ENCODE results near the gene INHBB. TPM values are rescaled to one million over a fixed set of nuclear protein-coding genes. Genes with fewer than 3 reads are reported as not detected.

The INHBB gene
- polyA plus RNA-seq, 2 of the 4 experiments (the other 2 are of a cell fraction): 7.2 to 25.3 TPM

DNA sequence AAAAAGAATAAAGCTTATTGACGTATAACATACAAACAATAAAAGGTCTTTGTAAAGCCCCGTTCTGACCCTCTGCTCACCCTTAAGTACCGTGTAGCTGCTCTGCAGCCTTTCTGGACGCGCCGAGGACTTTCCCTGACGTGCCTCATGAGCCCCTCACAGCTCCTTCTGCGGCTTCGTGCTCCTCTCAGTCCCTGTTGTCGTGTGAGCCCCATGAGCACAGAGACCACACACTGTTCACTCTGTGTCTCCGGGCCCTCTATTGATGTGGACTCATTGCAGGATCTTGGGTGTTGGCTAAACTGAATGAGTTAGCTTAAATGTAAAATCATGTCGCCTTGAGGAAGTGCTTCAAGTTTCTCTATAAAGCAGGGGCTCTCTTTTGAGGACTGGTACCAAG lies 43.6 kb upstream of the INHBB start:
- Histone ChIP-seq H3K4me1 (no peaks in the 10 kb centered on the region), H3K4me3 (no peak overlapping the region), H3K27ac (no peak overlapping the region), H3K9me3 (no peaks in the 10 kb centered on the region), H3K4me2 (no peak overlapping the region)
- FAIRE-seq (no peak), DNase-seq (ENCODE audit: low read depth in 1 of 2, low spot score in 1 of 2) (no peak), ATAC-seq (no peak)
- CTCF ChIA-PET: interaction anchor here (0.6 to 3.8 kb wide), 5 partner anchors 10 to 113 kb away, joined by 3 to 25 read pairs (median 3); no protein-coding TSS in a partner anchor
- POLR2A ChIA-PET: no interaction called here
- TF ChIP-seq CHD4 (IDR thresholded peaks at IDR 0.05; ENCODE audit: borderline replicate concordance): no peak
- TF ChIP-seq BHLHE40 (IDR thresholded peaks at IDR 0.05; ENCODE audit: low read depth, low read length): no peak
- TF ChIP-seq POLR2A (IDR thresholded peaks at IDR 0.05; ENCODE audit: low read length): no peak
- TF ChIP-seq RAD21 (conservative IDR thresholded peaks at IDR 0.05 in 1 of 2, IDR thresholded peaks at IDR 0.05 in 1 of 2): no peak
- TF ChIP-seq, protein P1, sequence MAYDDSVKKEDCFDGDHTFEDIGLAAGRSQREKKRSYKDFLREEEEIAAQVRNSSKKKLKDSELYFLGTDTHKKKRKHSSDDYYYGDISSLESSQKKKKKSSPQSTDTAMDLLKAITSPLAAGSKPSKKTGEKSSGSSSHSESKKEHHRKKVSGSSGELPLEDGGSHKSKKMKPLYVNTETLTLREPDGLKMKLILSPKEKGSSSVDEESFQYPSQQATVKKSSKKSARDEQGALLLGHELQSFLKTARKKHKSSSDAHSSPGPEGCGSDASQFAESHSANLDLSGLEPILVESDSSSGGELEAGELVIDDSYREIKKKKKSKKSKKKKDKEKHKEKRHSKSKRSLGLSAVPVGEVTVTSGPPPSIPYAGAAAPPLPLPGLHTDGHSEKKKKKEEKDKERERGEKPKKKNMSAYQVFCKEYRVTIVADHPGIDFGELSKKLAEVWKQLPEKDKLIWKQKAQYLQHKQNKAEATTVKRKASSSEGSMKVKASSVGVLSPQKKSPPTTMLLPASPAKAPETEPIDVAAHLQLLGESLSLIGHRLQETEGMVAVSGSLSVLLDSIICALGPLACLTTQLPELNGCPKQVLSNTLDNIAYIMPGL (CRISPR knock-in tag; IDR thresholded peaks at IDR 0.05; ENCODE audit: borderline replicate concordance): no peak
- no peak for TF ChIP-seq KDM5A (IDR thresholded peaks at IDR 0.05)
- TF ChIP-seq RARB (CRISPR knock-in tag; IDR thresholded peaks at IDR 0.05): no peak
- TF ChIP-seq CHD2 (IDR thresholded peaks at IDR 0.05; ENCODE audit: low read length, partially characterized antibody): no peak
- TF ChIP-seq HDAC2 (IDR thresholded peaks at IDR 0.05): no peak
- no peak for TF ChIP-seq PHF8 (IDR thresholded peaks at IDR 0.05; ENCODE audit: borderline replicate concordance, low read depth)
- TF ChIP-seq ZFP36 (IDR thresholded peaks at IDR 0.05; ENCODE audit: borderline replicate concordance, partially characterized antibody): no peak
- TF ChIP-seq EHMT2 (IDR thresholded peaks at IDR 0.05; ENCODE audit: low read depth): no peak
- no peak for TF ChIP-seq RCOR1 (IDR thresholded peaks at IDR 0.05; ENCODE audit: low read depth, low read length)
- TF ChIP-seq, protein P2, sequence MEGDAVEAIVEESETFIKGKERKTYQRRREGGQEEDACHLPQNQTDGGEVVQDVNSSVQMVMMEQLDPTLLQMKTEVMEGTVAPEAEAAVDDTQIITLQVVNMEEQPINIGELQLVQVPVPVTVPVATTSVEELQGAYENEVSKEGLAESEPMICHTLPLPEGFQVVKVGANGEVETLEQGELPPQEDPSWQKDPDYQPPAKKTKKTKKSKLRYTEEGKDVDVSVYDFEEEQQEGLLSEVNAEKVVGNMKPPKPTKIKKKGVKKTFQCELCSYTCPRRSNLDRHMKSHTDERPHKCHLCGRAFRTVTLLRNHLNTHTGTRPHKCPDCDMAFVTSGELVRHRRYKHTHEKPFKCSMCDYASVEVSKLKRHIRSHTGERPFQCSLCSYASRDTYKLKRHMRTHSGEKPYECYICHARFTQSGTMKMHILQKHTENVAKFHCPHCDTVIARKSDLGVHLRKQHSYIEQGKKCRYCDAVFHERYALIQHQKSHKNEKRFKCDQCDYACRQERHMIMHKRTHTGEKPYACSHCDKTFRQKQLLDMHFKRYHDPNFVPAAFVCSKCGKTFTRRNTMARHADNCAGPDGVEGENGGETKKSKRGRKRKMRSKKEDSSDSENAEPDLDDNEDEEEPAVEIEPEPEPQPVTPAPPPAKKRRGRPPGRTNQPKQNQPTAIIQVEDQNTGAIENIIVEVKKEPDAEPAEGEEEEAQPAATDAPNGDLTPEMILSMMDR (IDR thresholded peaks at IDR 0.05): no peak
- TF ChIP-seq NPAS2 (CRISPR knock-in tag; IDR thresholded peaks at IDR 0.05; ENCODE audit: borderline replicate concordance): no peak
- no peak for TF ChIP-seq MYC (IDR thresholded peaks at IDR 0.05; ENCODE audit: borderline replicate concordance, low read length)
- TF ChIP-seq, protein P3, sequence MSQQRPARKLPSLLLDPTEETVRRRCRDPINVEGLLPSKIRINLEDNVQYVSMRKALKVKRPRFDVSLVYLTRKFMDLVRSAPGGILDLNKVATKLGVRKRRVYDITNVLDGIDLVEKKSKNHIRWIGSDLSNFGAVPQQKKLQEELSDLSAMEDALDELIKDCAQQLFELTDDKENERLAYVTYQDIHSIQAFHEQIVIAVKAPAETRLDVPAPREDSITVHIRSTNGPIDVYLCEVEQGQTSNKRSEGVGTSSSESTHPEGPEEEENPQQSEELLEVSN (IDR thresholded peaks at IDR 0.05; ENCODE audit: borderline replicate concordance, low read depth): no peak
- no peak for TF ChIP-seq HEYL (CRISPR knock-in tag; IDR thresholded peaks at IDR 0.05)
- 92% methylated on average over 12 of the region's 12 CpGs for whole genome bisulfite sequencing (ENCODE audit: missing lambda C conversion rate)

GRCh38 chr2:120303177-120303576 lies 42.8 kb upstream of the INHBB start:
- DNase-seq (ENCODE audit: low read depth in 1 of 2, low spot score in 1 of 2) (no peak), ATAC-seq (no peak), FAIRE-seq (no peak)
- Histone ChIP-seq H3K4me2 (no peak overlapping the region), H3K4me3 (no peak overlapping the region), H3K9me3 (no peaks in the 10 kb centered on the region), H3K27ac (no peak overlapping the region), H3K4me1 (no peaks in the 10 kb centered on the region)
- ChIA-PET CTCF (interaction anchor here (3.8 kb wide), 1 partner anchor 9 kb away, joined by 25 read pairs; no protein-coding TSS in a partner anchor), POLR2A (no interaction called here)
- WGBS (ENCODE audit: missing lambda C conversion rate): 89% methylated on average over 6 of the region's 6 CpGs
- TF ChIP-seq ESRRA (IDR thresholded peaks at IDR 0.05; ENCODE audit: borderline replicate concordance, low read length) (no peak), TP53 (CRISPR knock-in tag; IDR thresholded peaks at IDR 0.05) (no peak), HOXB13 (CRISPR knock-in tag; IDR thresholded peaks at IDR 0.05; ENCODE audit: low read depth) (no peak), ZNF302 (CRISPR knock-in tag; IDR thresholded peaks at IDR 0.05) (no peak), TFCP2L1 (CRISPR knock-in tag; IDR thresholded peaks at IDR 0.05) (no peak), KDM5A (IDR thresholded peaks at IDR 0.05) (no peak), ATOH8 (CRISPR knock-in tag; IDR thresholded peaks at IDR 0.05; ENCODE audit: low read depth) (no peak)
